ENCODE measurements around the gene CMIP. TPM values are rescaled to one million over a fixed set of nuclear protein-coding genes. Genes with fewer than 3 reads are reported as not detected.

The CMIP gene
- total RNA-seq, 1 experiment from 2014 or later, result 48.2 TPM

DNA sequence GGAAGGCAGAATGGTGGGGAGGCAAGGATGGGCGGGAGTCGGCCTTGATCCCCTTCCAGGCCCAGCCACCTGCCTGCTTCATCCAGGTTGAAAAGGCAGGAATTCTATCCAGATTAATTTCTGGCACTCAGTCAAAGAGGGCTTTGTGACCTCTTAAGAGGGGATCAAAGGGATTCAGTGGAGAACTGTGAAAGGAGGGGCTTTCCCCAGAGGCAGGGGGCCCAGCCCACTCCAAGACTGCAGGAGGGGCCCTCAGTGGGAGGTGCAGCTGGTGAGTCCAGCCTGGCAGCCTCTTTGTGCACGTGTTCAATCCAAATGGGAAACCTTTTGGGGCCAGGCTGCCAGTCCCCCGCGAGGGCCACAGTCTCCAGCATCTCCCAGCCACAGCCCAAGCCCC lies 186.0 kb downstream of the CMIP start:
- H3K9me3 ChIP-seq (ENCODE audit: control insufficient read depth, low read depth, low read length), result no peaks in the 10 kb centered on the region
- no peak overlapping the region for H2AK5ac ChIP-seq (ENCODE audit: insufficient read length, low read length)
- no peak overlapping the region; the same call in 1 of the 2 replicates for H3K14ac ChIP-seq (ENCODE audit: insufficient read depth, low read length)
- no peak overlapping the region for H3K23ac ChIP-seq (ENCODE audit: insufficient read length, low read depth, low read length)
- no peak overlapping the region for H2BK120ac ChIP-seq (ENCODE audit: low read depth, low read length, poor library complexity, severe bottlenecking)
- no peak overlapping the region for H4K91ac ChIP-seq (ENCODE audit: insufficient read length, low read depth, low read length)
- no peak overlapping the region for H3K56ac ChIP-seq (ENCODE audit: insufficient read length, low read depth, low read length)
- H3K18ac ChIP-seq (ENCODE audit: insufficient read length, low read depth, low read length), result no peak overlapping the region
- no CpG with 5 or more reads among the region's 5 CpGs for WGBS (ENCODE audit: extremely low coverage, insufficient read length, low lambda C conversion rate)
- H3K9ac ChIP-seq (ENCODE audit: extremely low read depth, insufficient read length, low read length), result no peak overlapping the region
- no peak overlapping the region for H4K8ac ChIP-seq (replicated peaks; ENCODE audit: insufficient read length, low read depth, low read length)
- H3K4ac ChIP-seq (ENCODE audit: low read depth, low read length), result no peak overlapping the region
- H3K4me1 Mint-ChIP-seq, result peaks cover 55 to 63% of the 10 kb centered on the region in 2 experiments
- H3K27me3 Mint-ChIP-seq (ENCODE audit: low read depth), result no peaks in the 10 kb centered on the region
- H2BK5ac ChIP-seq (ENCODE audit: insufficient read length, low read length), result no peak overlapping the region
- H3K23me2 ChIP-seq (ENCODE audit: insufficient read length, low read depth, low read length, poor library complexity, severe bottlenecking), result no peaks in the 10 kb centered on the region
- TF ChIP-seq, protein P1, sequence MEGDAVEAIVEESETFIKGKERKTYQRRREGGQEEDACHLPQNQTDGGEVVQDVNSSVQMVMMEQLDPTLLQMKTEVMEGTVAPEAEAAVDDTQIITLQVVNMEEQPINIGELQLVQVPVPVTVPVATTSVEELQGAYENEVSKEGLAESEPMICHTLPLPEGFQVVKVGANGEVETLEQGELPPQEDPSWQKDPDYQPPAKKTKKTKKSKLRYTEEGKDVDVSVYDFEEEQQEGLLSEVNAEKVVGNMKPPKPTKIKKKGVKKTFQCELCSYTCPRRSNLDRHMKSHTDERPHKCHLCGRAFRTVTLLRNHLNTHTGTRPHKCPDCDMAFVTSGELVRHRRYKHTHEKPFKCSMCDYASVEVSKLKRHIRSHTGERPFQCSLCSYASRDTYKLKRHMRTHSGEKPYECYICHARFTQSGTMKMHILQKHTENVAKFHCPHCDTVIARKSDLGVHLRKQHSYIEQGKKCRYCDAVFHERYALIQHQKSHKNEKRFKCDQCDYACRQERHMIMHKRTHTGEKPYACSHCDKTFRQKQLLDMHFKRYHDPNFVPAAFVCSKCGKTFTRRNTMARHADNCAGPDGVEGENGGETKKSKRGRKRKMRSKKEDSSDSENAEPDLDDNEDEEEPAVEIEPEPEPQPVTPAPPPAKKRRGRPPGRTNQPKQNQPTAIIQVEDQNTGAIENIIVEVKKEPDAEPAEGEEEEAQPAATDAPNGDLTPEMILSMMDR (conservative IDR thresholded peaks at IDR 0.05), result no peak
- no peaks in the 10 kb centered on the region for H3K79me1 ChIP-seq (ENCODE audit: insufficient read depth, low read depth, low read length, poor library complexity, severe bottlenecking)
- no peaks in the 10 kb centered on the region for H3K36me3 Mint-ChIP-seq (ENCODE audit: insufficient read depth in 1 of 3, low read depth in 3 of 3)
- no peak overlapping the region for H2BK20ac ChIP-seq (ENCODE audit: low read depth, low read length, poor library complexity, severe bottlenecking)
- H3K27ac ChIP-seq (ENCODE audit: insufficient read length, low read depth, low read length), result no peak overlapping the region
- no peak overlapping the region for H2AFZ ChIP-seq (ENCODE audit: low read length)
- peaks cover 4% of the 10 kb centered on the region; the same call in 1 of the 2 replicates for H3K4me1 ChIP-seq (ENCODE audit: insufficient read depth, low read length)
- H3K27ac Mint-ChIP-seq, result peak overlapping the region; percentile 30 to 92 (median 41); a peak in 5 of 7 replicates
- no peaks in the 10 kb centered on the region; the same call in 1 of the 2 replicates for H3K79me2 ChIP-seq (ENCODE audit: insufficient read depth, low read length)
- no peaks in the 10 kb centered on the region for H3K9me3 Mint-ChIP-seq
- H3K4me2 ChIP-seq (ENCODE audit: insufficient read depth, insufficient read length, low read length), result no peak overlapping the region
- H4K5ac ChIP-seq (ENCODE audit: insufficient read length, low read depth, low read length), result no peak overlapping the region
- H3K27me3 ChIP-seq (ENCODE audit: insufficient read depth, low read length), result no peaks in the 10 kb centered on the region
- H4K20me1 ChIP-seq (ENCODE audit: control insufficient read depth, insufficient read depth, insufficient read length), result no peaks in the 10 kb centered on the region
- H2BK15ac ChIP-seq (ENCODE audit: low read depth, low read length), result no peak overlapping the region
- H3K4me3 Mint-ChIP-seq, result no peak overlapping the region
- no peak for DNase-seq
- H3T11ph ChIP-seq (ENCODE audit: low read length), result no peak overlapping the region
- no peak overlapping the region for H2BK12ac ChIP-seq (ENCODE audit: insufficient read length, low read depth, low read length)

Data from H9 (cell line).